HepG2 (cell line): ENCODE results near the gene TAF1D. TPM values are rescaled to one million over a fixed set of nuclear protein-coding genes. Genes with fewer than 3 reads are reported as not detected.

Source experiments
- ATF5 ChIP-seq: sonication (generic); formaldehyde crosslinking; IDR thresholded peaks from 2 replicates; pipeline ENCODE4 v1.4.0; 2020; ENCODE audit warnings: mild to moderate bottlenecking, low read depth, missing genetic modification reagents
- CCDC6 ChIP-seq: sonication (generic); formaldehyde crosslinking; IDR thresholded peaks from 2 replicates; pipeline ENCODE4 v1.8.1; 2022; ENCODE audit warnings: mild to moderate bottlenecking, missing genetic modification reagents, moderate library complexity
- ERF ChIP-seq: IDR thresholded peaks from 2 replicates; pipeline ENCODE4 v1.6.1; 2018; ENCODE audit warnings: missing biosample characterization, missing genetic modification reagents
- FOXA1 ChIP-seq, 2 experiments: fragments of 450-650 bp in 1 of 2; sonication (generic) in 1 of 2; formaldehyde crosslinking in 1 of 2; IDR thresholded peaks; 2 replicates each; pipeline versions ENCODE4 v1.4.0 to v1.6.1; 2016 to 2020; ENCODE audit warnings: missing genetic modification reagents in 1 of 2
- FUBP1 ChIP-seq: sonication (generic); formaldehyde crosslinking; IDR thresholded peaks from 2 replicates; pipeline ENCODE4 v1.5.1; 2020; ENCODE audit warnings: missing genetic modification reagents, mild to moderate bottlenecking, borderline replicate concordance
- KLF11 ChIP-seq: IDR thresholded peaks from 2 replicates; pipeline ENCODE4 v1.6.1; 2016; ENCODE audit warnings: missing compliant biosample characterization
- MAX ChIP-seq: IDR thresholded peaks from 2 replicates; pipeline ENCODE4 v1.6.1; 2012; ENCODE audit warnings: inconsistent platforms
- NFE2L1 ChIP-seq: sonication (generic); formaldehyde crosslinking; IDR thresholded peaks from 2 replicates; pipeline ENCODE4 v1.4.0; 2020; ENCODE audit warnings: missing genetic modification reagents, mild to moderate bottlenecking, borderline replicate concordance
- NR1H2 ChIP-seq: sonication (generic); formaldehyde crosslinking; IDR thresholded peaks from 2 replicates; pipeline ENCODE4 v1.8.1; 2022; ENCODE audit warnings: low read depth, missing genetic modification reagents, borderline replicate concordance
- SALL1 ChIP-seq: sonication (generic); formaldehyde crosslinking; IDR thresholded peaks from 2 replicates; pipeline ENCODE4 v1.8.0; 2022; ENCODE audit warnings: mild to moderate bottlenecking, missing genetic modification reagents
- SP2 ChIP-seq: sonication (generic); formaldehyde crosslinking; IDR thresholded peaks from 2 replicates; pipeline ENCODE4 v1.5.1; 2020; ENCODE audit warnings: mild to moderate bottlenecking, missing genetic modification reagents
- UBTF ChIP-seq: sonication (generic); formaldehyde crosslinking; IDR thresholded peaks from 2 replicates; pipeline ENCODE4 v1.4.0; 2020; ENCODE audit warnings: mild to moderate bottlenecking, missing genetic modification reagents
- ZBTB20 ChIP-seq: sonication (generic); formaldehyde crosslinking; IDR thresholded peaks from 2 replicates; pipeline ENCODE4 v1.8.1; 2023; ENCODE audit warnings: missing genetic modification reagents, low read depth, mild to moderate bottlenecking, borderline replicate concordance
- ZEB1 ChIP-seq: IDR thresholded peaks from 2 replicates; pipeline ENCODE4 v1.6.1; 2012; ENCODE audit warnings: mild to moderate bottlenecking, low read depth, inconsistent platforms; ENCODE audit not compliant: insufficient replicate concordance
- ZFP90 ChIP-seq: sonication (generic); formaldehyde crosslinking; IDR thresholded peaks from 2 replicates; pipeline ENCODE4 v1.8.0; 2022; ENCODE audit warnings: missing genetic modification reagents, mild to moderate bottlenecking, inconsistent platforms, borderline replicate concordance
- ZNF138 ChIP-seq: sonication (generic); formaldehyde crosslinking; IDR thresholded peaks from 2 replicates; pipeline ENCODE4 v1.5.0; 2020; ENCODE audit warnings: mild to moderate bottlenecking, low read depth, missing genetic modification reagents
- ZNF33A ChIP-seq: sonication (generic); formaldehyde crosslinking; IDR thresholded peaks from 2 replicates; pipeline ENCODE4 v1.5.1; 2020; ENCODE audit warnings: missing genetic modification reagents, mild to moderate bottlenecking, moderate library complexity, borderline replicate concordance
- ZNF414 ChIP-seq: sonication (generic); formaldehyde crosslinking; IDR thresholded peaks from 2 replicates; pipeline ENCODE4 v1.5.0; 2020; ENCODE audit warnings: missing genetic modification reagents
- ZNF432 ChIP-seq: sonication (generic); formaldehyde crosslinking; IDR thresholded peaks from 2 replicates; pipeline ENCODE4 v1.5.0; 2020; ENCODE audit warnings: missing genetic modification reagents, mild to moderate bottlenecking, borderline replicate concordance
- ZNF724P ChIP-seq: sonication (generic); formaldehyde crosslinking; IDR thresholded peaks from 2 replicates; pipeline ENCODE4 v1.8.0; 2022; ENCODE audit warnings: missing genetic modification reagents, borderline replicate concordance
- ZNF83 ChIP-seq: sonication (generic); formaldehyde crosslinking; IDR thresholded peaks from 2 replicates; pipeline ENCODE4 v1.4.0; 2020; ENCODE audit warnings: missing genetic modification reagents, mild to moderate bottlenecking, borderline replicate concordance
- ZSCAN25 ChIP-seq: sonication (generic); formaldehyde crosslinking; IDR thresholded peaks from 2 replicates; pipeline ENCODE4 v1.8.0; 2022; ENCODE audit warnings: mild to moderate bottlenecking, missing genetic modification reagents
- polyA plus RNA-seq, 8 experiments: library from polyadenylated mRNA; depleted of rRNA in 3 of 8; stranded (reverse) in 7 of 8; unstranded in 1 of 8; fragments of >200 nt; fragmentation: Illumina TruSeq in 4 of 8; extraction: Trizol in 4 of 8; gene quantifications; 2 replicates each; pipeline versions ENCODE4 v1.2.1 to v1.2.3, GENCODE V29; 2011 to 2016; ENCODE audit warnings: low read depth in 4 of 8, missing spikeins in 1 of 8, mixed read lengths in 1 of 8; ENCODE audit not compliant: insufficient read depth in 1 of 8
- total RNA-seq, 5 experiments: library from RNA; depleted of rRNA; stranded (reverse); fragments of >200 nt; fragmentation: Illumina TruSeq; extraction: Trizol; gene quantifications; 2 replicates each; pipeline ENCODE4 v1.2.3, GENCODE V29; 2016; ENCODE audit warnings: low read depth in 1 of 5

The TAF1D gene
- total and polyA plus RNA-seq, 2 of the 13 experiments (the other 11 are each of a cell fraction or from before 2014, with no cell fraction given), result 132 to 207 TPM

GRCh38 chr11:93784145-93784934 is 43.0 kb upstream of the TAF1D start, which contains the start of gene MED17 (continued):
- TF ChIP-seq FUBP1 (no peak), NFE2L1 (0 out of 2 replicates have a peak, but pooled peaks have one; percentile 73), ZFP90 (no peak), ZNF414 (CRISPR knock-in tag) (peak; percentile 76; the same call in 1 of the 2 replicates), NR1H2 (CRISPR knock-in tag) (peak; percentile 59; the same call in 1 of the 2 replicates), ZEB1 (no peak), ZNF33A (CRISPR knock-in tag) (no peak), ATF5 (CRISPR knock-in tag) (no peak), ZBTB20 (CRISPR knock-in tag) (peak; percentile 75; the same call in 1 of the 2 replicates), FOXA1 (IDR thresholded peaks at IDR 0.05) (no peak), FOXA1 (CRISPR knock-in tag; IDR thresholded peaks at IDR 0.05) (0 out of 2 replicates have a peak, but pooled peaks have one; percentile 3), CCDC6 (0 out of 2 replicates have a peak, but pooled peaks have one; percentile 13), SALL1 (CRISPR knock-in tag) (no peak; the same call in none of the 2 replicates), ZNF432 (CRISPR knock-in tag) (no peak), MAX (peak; percentile 47; the same call in 1 of the 2 replicates), UBTF (CRISPR knock-in tag) (peak; percentile 96), ERF (peak; percentile 83; the same call in 1 of the 2 replicates), ZNF83 (CRISPR knock-in tag) (peak; percentile 40; the same call in 1 of the 2 replicates), ZSCAN25 (CRISPR knock-in tag) (0 out of 2 replicates have a peak, but pooled peaks have one; percentile 25), ZNF138 (CRISPR knock-in tag) (no peak), SP2 (CRISPR knock-in tag) (0 out of 2 replicates have a peak, but pooled peaks have one; percentile 10), KLF11 (no peak), ZNF724P (CRISPR knock-in tag) (0 out of 2 replicates have a peak, but pooled peaks have one; percentile 48)
